OCI-LY7 (cell line): ENCODE results near the gene TMED8.

Experiments
- CTCF ChIP-seq: fragments of 200-600 bp; sonication (generic); conservative IDR thresholded peaks from 2 replicates; pipeline ENCODE4 v1.5.1; 2014; ENCODE audit warnings: mild to moderate bottlenecking, antibody characterized with exemption, low read length, moderate library complexity, mixed read lengths
- EZH2phosphoT487 ChIP-seq: fragments of 200-600 bp; sonication (generic); IDR thresholded peaks from 2 replicates; pipeline ENCODE4 v1.6.1; 2018; ENCODE audit warnings: low read depth, borderline replicate concordance, mild to moderate bottlenecking, mixed run types, antibody characterized with exemption, low read length, moderate library complexity, mixed read lengths

- no peak for TF ChIP-seq CTCF
- no peak for TF ChIP-seq EZH2phosphoT487
Observed at GRCh38 chr14:77338302-77338701, 38.6 kb downstream of the TMED8 start.
